IPS DF 6.9 (cell line): ENCODE measurements around the gene CA9.

ENCODE experiments used
- DNase-seq: peaks from one replicate; pipeline ENCODE4 v3.0.0-alpha.2; 2013; ENCODE audit warnings: low read depth, low spot score
- H3K27ac ChIP-seq: one replicate; pipeline ENCODE4 v1.5.1; 2013; ENCODE audit warnings: low read length, control low read depth
- H3K27me3 ChIP-seq: 2 replicates; pipeline ENCODE4 v1.6.1; 2013; ENCODE audit warnings: mild to moderate bottlenecking, low read length; ENCODE audit not compliant: control insufficient read depth, insufficient read depth
- H3K36me3 ChIP-seq: 2 replicates; pipeline ENCODE4 v1.6.1; 2013; ENCODE audit warnings: low read length; ENCODE audit not compliant: control insufficient read depth, insufficient read depth
- H3K4me1 ChIP-seq: 2 replicates; pipeline ENCODE4 v1.6.1; 2013; ENCODE audit warnings: low read length; ENCODE audit not compliant: control insufficient read depth, insufficient read depth
- H3K4me3 ChIP-seq: 2 replicates; pipeline ENCODE4 v1.5.1; 2013; ENCODE audit warnings: mild to moderate bottlenecking, low read length
- H3K9me3 ChIP-seq: 2 replicates; pipeline ENCODE4 v1.6.1; 2013; ENCODE audit warnings: low read length, inconsistent platforms; ENCODE audit not compliant: control insufficient read depth, insufficient read depth
- WGBS: extraction: QIAGEN DNeasy Blood & Tissue Kit; methylation state at CpG from one replicate; pipeline ENCODE4 v1.1.7; 2013; ENCODE audit warnings: mixed read lengths, missing lambda C conversion rate; ENCODE audit not compliant: insufficient read length, insufficient coverage; 5-methylcytosine and 5-hydroxymethylcytosine counted together

CA9 gene

DNA sequence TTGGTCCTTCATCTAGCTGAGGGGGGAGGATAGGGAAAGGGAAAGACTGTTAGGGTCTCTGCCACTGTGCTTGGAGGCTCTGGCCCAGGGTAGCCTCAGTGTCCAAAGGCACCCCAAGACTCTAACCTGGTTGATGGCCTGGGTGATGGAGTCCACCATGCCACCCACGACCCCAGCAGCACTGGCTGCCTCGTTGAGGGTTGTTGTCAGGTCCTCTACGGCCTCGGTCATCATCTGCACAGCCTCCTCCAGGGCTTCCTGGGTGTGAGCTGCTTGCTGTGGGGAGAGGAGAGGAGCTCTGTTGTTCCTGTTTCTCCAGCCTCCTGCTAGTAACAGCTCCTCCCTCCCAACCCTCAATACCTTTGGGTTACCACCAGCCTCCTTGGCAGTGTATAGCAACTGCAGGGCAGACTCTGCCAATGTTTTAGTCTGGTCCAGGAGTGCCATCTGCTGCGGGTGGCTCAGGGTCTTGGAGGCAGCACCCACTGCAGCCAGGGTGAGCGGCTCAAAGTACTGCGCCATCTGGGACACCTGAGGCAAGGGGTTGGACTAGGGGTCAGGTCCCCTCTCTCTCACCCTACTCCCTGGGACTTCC is 32.2 kb downstream of the CA9 start:
- DNase-seq, result no peak
- H3K4me3 ChIP-seq, result no peak overlapping the region
- H3K27ac ChIP-seq, result no peak overlapping the region
- no peaks in the 10 kb centered on the region for H3K27me3 ChIP-seq
- H3K9me3 ChIP-seq, result no peaks in the 10 kb centered on the region
- no CpG with 5 or more reads among the region's 7 CpGs for WGBS
- H3K36me3 ChIP-seq, result peaks cover 56% of the 10 kb centered on the region
- no peaks in the 10 kb centered on the region for H3K4me1 ChIP-seq

DNA sequence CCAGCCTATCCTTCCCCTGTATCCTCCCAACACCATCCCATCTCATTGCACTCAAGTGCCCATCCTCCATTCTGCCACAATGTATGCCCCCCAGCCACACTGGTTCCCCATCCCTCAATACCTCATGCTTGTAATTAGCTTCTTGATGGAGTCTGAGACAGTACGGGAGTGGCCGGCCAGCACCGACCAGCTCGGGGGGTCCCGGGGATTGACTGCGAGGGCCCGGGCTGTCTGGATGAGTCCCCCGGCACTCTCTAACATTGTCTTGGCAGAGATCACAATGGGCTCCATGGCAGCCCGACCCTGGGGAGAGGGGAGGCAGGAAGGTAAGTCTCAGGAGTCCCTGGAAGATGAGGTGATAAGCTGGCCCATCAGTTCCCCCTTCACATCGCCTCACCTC is 33.2 kb downstream of the CA9 start:
- H3K36me3 ChIP-seq, result peaks cover 63% of the 10 kb centered on the region
- H3K27ac ChIP-seq, result no peak overlapping the region
- H3K27me3 ChIP-seq, result no peaks in the 10 kb centered on the region
- no CpG with 5 or more reads among the region's 10 CpGs for WGBS
- no peak overlapping the region for H3K4me3 ChIP-seq
- no peaks in the 10 kb centered on the region for H3K9me3 ChIP-seq
- no peaks in the 10 kb centered on the region for H3K4me1 ChIP-seq
- DNase-seq, result no peak

DNA sequence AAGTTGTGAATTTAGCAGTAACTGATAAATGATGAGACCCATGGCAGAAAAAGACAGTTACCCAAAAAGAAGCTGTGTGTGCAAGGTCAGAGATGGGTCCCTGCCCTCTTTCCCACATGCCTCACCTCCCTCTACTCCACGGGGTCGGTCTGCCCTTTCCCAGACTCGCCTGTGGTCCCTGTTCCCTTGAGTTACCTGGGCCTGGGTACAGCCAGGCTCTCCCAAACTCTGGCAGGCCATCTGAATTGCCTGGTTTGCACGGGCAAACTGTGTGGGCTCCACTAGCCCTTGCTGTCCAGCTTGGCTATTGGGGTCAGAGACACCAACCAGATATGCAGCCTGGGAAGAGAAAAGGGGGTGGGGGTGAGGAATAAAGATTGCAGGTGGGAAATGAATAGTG is 34.4 kb downstream of the CA9 start:
- WGBS, result no CpG with 5 or more reads among the region's 4 CpGs
- Histone ChIP-seq H3K36me3 (peaks cover 66% of the 10 kb centered on the region), H3K9me3 (no peaks in the 10 kb centered on the region), H3K4me3 (no peak overlapping the region), H3K27ac (no peak overlapping the region), H3K4me1 (no peaks in the 10 kb centered on the region), H3K27me3 (no peaks in the 10 kb centered on the region)
- no peak for DNase-seq

DNA sequence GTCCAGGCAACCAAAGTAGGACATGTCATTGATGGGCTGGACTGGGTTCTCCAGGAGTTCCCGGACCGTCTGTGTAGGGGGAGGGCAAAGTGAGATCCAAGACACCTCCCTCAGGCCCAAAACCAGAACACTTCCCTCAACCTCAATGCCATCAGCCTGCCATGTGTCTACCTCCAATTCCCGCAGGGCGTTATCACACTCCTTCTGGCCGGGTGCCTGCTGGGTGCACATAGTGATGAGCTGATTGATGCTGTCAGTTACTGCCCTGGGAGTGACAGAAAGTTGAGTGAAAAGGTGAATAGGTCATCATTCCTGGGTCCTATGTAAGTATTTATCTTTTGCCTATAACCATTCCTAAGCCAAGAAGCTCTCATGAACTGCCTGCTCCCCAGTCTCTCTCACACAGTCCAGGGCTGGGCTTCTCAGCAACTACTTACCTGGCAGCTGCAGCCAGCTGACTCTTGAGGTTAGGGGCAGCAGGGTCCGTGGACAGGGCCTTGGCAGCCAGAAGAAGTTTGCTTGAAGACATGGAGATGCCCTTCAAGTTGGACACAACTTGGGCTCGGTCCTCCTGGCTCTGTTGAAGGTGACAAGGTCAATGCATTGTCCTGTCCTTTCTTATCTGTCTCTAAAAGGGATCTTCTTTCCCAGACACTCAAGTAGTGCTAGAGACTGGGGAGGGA is 37.2 kb downstream of the CA9 start:
- H3K4me1 ChIP-seq, result no peaks in the 10 kb centered on the region
- WGBS, result no CpG with 5 or more reads among the region's 7 CpGs
- no peak overlapping the region for H3K27ac ChIP-seq
- no peaks in the 10 kb centered on the region for H3K27me3 ChIP-seq
- DNase-seq, result no peak
- peaks cover 53% of the 10 kb centered on the region for H3K36me3 ChIP-seq
- no peaks in the 10 kb centered on the region for H3K9me3 ChIP-seq
- H3K4me3 ChIP-seq, result no peak overlapping the region

DNA sequence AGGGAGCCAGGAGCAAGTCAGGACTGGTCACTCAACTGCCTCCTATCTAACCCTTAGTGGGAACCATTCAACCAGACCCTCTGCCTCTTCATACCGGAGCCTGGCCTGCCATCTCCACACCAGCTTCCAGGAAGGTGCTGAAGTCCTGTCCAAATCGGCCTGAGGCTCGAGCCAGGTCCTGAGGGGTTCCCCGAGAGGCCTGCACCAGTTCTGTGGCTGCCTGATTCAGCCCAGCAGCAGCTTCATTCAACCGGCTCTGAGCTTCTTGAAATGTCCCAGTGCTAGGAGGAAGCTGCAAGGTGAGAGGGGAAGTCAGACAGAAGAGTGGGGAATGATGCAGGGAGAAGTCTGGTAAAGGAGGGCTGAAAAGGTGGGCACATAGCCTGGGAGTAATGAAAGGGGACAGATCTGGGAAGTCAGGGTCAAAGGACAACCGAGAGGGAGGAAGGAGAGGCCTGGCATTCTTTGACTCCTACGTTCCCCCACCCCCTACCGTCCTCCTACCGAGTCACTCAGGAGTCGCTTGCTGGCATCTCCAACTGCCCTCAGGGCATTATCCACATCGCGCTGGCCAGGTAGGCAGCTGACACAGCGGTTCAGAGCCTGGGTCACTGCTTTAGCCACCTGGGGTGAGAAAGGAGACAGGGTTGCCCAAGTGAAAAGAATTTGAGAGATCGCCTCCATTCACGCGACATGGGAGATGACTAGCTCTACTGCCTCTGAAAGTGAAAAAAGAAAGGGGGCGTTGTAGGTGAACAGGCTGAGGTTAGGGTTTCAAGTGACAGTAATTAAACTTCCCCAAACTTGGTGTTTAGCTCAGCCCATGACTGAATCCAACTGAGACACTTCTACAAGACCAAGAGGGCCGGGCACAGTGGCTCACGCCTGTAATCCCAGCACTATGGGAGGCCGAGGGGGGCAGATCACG is 38.0 kb downstream of the CA9 start:
- Histone ChIP-seq H3K9me3 (no peaks in the 10 kb centered on the region), H3K4me1 (no peaks in the 10 kb centered on the region), H3K27me3 (no peaks in the 10 kb centered on the region), H3K27ac (no peak overlapping the region), H3K36me3 (peaks cover 46% of the 10 kb centered on the region), H3K4me3 (no peak overlapping the region)
- DNase-seq, result no peak
- WGBS, result no CpG with 5 or more reads among the region's 21 CpGs

DNA sequence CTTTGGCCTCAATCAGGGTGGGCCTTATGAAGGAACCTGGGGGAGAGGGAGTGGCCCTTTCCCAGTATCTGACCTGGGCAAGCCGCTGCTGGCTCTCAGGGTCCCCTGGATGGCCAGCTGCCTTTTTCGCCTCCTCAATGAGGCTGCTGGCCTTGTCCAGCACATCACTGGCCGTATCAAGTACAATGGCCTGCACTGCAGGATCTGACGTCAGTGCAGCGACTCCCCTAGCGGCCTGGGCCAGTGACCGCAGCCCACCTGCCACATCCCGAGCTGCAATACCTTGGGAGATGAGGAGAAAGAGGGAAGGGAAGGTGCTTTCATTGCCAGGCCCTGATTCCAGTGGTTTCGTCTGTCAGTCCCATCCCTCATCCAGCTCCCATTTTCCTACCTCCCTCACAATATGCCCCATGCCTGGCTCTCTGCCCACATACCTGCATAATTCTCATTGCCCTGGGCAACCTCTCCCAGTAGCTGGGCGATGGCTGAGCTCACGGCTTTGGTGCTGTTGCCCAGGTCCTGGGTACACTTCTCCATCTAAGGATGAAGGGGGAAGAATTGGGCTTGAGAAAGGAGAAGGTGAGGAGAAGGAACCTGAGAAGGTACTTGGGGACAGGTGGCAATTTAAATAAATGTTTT is 39.2 kb downstream of the CA9 start:
- Histone ChIP-seq H3K4me1 (no peaks in the 10 kb centered on the region), H3K36me3 (peaks cover 43% of the 10 kb centered on the region), H3K9me3 (no peaks in the 10 kb centered on the region), H3K4me3 (no peak overlapping the region), H3K27me3 (no peaks in the 10 kb centered on the region), H3K27ac (no peak overlapping the region)
- no CpG with 5 or more reads among the region's 11 CpGs for WGBS
- no peak for DNase-seq

DNA sequence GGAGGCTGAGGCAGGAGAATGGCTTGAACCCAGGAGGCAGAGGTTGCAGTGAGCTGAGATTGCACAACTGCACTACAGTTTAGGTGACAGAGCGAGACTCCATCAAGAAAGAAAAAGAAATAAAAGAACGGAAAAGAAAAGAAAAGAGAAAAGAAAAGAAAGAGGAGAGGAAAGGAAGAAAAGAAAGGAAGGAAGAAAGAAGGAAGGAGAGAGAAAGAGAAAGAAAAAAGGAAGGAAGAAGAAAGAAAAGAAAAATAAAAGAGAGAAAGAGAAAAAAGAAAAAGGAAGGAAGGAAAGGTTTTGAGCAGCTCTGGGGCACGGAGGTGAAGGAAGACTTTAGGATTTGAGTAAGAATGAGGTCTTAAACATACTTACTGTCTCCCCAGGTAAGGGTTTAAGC is 39.9 kb downstream of the CA9 start:
- no peak overlapping the region for H3K4me3 ChIP-seq
- H3K4me1 ChIP-seq, result no peaks in the 10 kb centered on the region
- no peak overlapping the region for H3K27ac ChIP-seq
- DNase-seq, result no peak
- peaks cover 40% of the 10 kb centered on the region for H3K36me3 ChIP-seq
- H3K27me3 ChIP-seq, result no peaks in the 10 kb centered on the region
- H3K9me3 ChIP-seq, result no peaks in the 10 kb centered on the region
- no CpG with 5 or more reads among the region's 3 CpGs for WGBS

DNA sequence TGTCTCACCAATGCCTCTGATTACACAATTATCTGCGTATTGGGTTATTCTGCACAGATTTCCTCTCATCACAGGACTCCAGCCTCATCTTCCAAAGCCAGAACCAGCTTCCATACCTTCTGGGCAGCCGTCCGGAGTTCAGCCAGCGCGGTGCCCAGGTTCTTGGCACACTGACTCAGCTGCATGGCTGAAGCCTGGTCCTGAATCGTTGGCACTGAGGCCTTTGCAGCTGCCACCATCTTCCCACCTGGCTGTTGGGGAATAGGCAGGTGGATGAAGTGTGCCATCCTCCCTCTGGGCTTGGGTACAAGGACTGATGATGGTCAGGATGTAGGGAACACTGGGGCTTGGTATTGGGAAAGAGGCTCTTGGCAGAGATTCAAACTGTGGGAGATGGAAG is 40.4 kb downstream of the CA9 start:
- WGBS, result no CpG with 5 or more reads among the region's 6 CpGs
- DNase-seq, result no peak
- H3K27me3 ChIP-seq, result no peaks in the 10 kb centered on the region
- no peaks in the 10 kb centered on the region for H3K9me3 ChIP-seq
- H3K4me3 ChIP-seq, result no peak overlapping the region
- no peaks in the 10 kb centered on the region; the same call in 1 of the 2 replicates for H3K4me1 ChIP-seq
- no peak overlapping the region for H3K27ac ChIP-seq
- H3K36me3 ChIP-seq, result peaks cover 45% of the 10 kb centered on the region

DNA sequence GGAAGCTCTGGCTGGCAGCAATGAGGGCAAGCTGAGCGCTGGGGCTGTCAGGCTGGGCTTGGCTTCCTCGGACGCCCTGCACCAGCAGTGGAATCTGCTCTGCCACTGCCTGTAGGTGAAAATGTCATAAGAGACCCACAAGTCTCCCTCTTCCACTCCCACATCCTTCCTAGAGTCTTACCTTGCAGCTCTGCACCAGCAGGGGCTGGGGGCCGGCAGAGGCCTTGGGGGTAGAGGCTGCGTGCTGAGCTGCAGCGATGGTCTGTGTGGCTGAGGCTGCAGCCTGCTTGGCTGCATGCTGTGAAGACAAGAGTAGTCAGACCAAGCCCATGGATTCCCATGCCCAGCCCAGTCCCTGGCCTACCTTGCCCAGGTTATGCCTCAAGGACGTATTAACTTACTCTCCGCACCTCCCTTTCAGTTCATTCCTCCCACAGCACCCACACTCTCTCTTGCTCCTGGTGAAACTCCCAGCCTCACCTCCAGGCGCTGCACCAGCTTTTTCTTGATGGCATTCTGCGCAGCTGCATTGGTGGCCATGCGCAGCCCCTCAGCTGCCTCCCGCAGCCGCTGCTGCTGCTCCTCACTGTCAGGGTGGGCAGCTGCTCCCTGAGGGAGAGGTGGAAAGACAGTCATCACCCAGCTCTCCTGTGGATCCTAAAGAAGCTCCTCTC is 41.0 kb downstream of the CA9 start:
- Histone ChIP-seq H3K27ac (no peak overlapping the region), H3K27me3 (no peaks in the 10 kb centered on the region), H3K4me1 (no peaks in the 10 kb centered on the region; the same call in 1 of the 2 replicates), H3K4me3 (no peak overlapping the region), H3K9me3 (no peaks in the 10 kb centered on the region), H3K36me3 (peaks cover 51% of the 10 kb centered on the region)
- WGBS, result no CpG with 5 or more reads among the region's 13 CpGs
- no peak for DNase-seq

DNA sequence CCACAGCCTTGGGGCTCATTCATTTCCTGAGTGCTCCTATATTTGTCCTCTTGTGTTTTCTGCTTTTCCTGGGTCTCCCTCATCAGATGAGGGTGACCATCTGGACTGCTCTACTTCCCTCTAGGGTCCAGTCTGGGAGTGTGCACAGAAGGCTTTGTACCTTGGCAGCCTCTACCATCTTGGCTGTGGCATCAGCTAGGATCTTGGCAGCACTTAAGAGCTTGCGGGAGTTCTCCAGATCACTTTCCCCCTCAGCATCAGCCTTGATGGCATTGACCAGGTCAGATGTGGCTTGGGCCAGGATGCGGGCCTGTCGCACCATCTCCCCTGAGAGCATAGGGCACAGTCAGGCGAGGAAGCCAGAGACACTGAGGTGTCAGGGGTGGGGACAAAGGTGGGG is 42.5 kb downstream of the CA9 start:
- Histone ChIP-seq H3K4me3 (no peak overlapping the region), H3K4me1 (no peaks in the 10 kb centered on the region; the same call in 1 of the 2 replicates), H3K36me3 (peaks cover 50% of the 10 kb centered on the region), H3K27ac (no peak overlapping the region), H3K9me3 (no peaks in the 10 kb centered on the region), H3K27me3 (no peaks in the 10 kb centered on the region)
- WGBS, result no CpG with 5 or more reads among the region's 4 CpGs
- DNase-seq, result no peak
